Suppressor macrophage treated with lipopolysaccharide for 1 hour (primary cell): ENCODE measurements around the gene DIAPH3.
"Not testable (repeated sequence)": the region's sequence is repeated elsewhere in the genome, so short reads cannot be mapped to it uniquely, and the experiment has no call there.

Source experiments
- DNase-seq, 3 donors: peaks; one replicate each; pipeline ENCODE4 v3.0.0-alpha.2; 2020 to 2022

The DIAPH3 gene

GRCh38 chr13:60091573-60091972 is 72.2 kb downstream of the DIAPH3 start:
- DNase-seq: no peak

DNA sequence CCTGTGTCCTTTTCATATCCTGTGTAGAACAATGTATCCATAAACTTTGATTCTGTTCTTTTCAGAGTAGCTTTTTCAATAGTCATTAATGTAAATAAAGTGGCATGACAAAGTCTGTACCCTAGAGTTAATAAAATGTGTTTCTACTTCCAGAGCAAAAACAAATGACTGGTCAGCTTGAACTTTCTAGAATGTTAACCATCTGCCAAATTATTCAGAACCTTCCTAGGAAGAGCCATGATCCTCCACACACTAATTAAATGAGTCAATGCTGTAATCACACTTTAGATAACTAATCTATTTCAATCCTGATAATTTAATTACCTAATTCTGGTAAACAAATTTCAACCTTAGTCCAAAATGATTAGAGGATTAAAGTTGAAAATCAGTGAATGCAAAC is 73.2 kb downstream of the DIAPH3 start:
- no peak for DNase-seq

- not testable (repeated sequence) for DNase-seq
These were observed 79.9 kb downstream of the DIAPH3 start for GRCh38 chr13:60083780-60084179.

GRCh38 chr13:60080850-60081249 is 82.9 kb downstream of the DIAPH3 start:
- DNase-seq: no peak

- no peak for DNase-seq
These were observed 85.5 kb downstream of the DIAPH3 start for GRCh38 chr13:60078226-60078625.

DNA sequence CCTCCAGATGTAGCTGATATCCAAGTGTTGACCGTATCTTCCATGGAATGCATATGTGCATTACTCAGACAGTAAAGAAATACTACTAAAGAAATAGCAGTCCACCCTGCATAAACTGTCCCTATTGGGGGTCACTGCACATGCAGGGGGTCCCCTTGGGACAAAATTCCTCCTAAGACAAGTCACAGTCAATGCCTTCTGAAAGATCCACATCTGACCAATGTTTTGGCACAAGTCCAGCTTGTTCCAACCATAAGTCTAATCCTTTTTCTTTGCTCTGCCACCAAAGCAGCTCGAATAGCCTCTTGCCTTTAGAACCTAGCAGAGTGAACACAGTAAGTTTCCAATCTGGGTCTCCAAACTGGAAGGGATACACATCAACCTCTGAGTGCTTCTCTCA is 87.9 kb downstream of the DIAPH3 start:
- DNase-seq: no peak

DNA sequence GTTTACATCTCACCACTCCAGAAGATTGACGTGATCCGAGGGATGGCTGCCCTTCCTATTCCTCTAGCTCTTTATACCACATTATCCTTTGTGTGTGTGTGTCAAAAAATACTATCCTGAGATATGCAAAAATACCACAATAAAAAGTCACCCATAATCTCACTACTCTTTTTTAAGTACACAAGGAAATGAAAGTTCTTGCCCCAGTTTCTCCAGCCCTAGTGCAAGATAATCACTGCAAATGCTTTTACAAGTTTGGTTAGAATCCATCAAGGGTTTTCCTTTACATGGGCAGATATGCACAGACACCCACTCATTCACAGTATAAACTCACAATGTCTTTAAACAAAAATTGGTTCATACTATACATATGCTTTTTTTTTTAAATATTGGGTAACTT is 89.3 kb downstream of the DIAPH3 start:
- no peak for DNase-seq

GRCh38 chr13:60066226-60066625 is 97.5 kb downstream of the DIAPH3 start:
- no peak for DNase-seq

DNA sequence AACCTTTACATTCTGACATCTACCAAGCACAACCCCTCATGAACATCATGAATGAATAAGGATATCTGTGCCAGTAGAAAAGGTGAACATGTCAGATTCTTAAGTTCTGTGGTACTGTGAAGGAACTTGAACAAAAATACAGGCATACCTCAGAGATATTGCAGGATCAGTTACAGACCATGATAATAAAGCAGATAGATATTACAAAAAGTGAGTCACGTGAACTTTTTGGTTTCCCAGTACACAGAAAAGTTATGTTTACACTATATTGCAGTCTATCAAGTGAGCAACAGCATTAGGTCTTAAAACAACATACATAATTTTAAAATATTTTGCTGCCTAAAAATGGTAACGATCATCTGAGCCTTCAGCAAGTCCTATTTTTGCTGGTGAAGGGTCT is 101.2 kb downstream of the DIAPH3 start:
- DNase-seq: no peak

GRCh38 chr13:60061737-60062136 is 102.0 kb downstream of the DIAPH3 start:
- no peak for DNase-seq

DNA sequence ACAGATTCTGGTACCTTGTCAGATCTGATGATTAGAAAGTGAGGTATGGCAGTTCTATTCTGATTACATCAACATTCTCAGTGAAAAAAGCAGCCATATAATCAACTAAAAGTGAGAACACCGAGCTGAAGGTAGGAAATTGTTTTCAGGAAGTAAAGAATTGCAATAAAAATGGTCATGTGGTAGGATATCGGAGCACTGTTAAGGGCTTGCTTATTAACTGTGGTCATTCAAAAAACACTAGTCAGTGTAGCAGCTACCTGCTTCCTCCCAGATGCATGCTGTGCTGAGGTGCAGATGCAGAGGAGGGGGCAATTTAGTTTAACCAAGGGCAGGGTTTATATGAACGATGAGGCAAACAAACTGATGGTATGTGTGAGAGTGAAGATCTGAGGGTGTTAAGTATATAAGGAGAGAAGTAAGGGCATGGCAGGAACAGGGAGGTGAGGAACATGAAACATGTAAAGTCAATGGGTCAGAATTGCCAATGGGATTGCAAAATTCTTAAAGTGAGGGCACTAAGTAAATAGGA is 111.9 kb downstream of the DIAPH3 start:
- DNase-seq: no peak

GRCh38 chr13:60048353-60048752 is 115.4 kb downstream of the DIAPH3 start:
- DNase-seq: not testable (repeated sequence)

- no peak for DNase-seq
These were observed 115.8 kb downstream of the DIAPH3 start for GRCh38 chr13:60047918-60048317.

DNA sequence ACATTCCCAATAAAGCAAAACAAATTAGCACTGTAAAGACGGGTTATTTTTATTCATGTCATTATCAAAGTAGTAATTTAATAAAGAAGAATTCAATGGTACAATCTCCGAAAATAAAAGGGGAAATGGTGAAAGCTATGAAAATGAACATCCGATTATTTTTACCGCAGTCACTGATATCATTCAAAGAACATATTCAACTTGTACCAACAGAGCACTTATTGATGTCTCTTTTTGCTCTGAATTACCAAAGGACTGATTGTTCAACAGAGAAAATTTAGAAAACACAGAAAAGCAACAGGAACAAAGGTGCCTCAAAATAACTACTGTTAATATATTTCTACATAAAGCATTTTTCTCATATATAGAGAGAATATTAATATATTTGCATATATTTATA is 119.4 kb downstream of the DIAPH3 start:
- no peak for DNase-seq

DNA sequence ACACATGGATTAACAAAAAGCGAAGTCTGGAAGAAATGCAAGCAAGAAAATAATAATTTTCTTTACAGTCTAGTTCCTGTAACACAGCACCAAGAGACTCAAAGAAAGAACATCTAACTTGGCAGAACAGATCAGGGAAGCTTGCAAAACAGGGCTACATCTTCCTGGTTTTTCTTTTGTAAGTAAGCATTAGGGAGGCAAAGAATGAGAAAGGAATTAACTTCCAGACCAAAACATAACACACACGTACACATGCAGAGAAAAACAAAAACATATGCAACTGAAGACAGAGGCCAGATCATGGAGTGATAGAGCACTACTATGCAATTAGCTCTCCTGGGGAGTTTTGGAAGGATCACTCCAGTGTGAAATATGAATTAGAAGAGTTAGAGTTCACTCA is 120.5 kb downstream of the DIAPH3 start:
- DNase-seq: no peak

DNA sequence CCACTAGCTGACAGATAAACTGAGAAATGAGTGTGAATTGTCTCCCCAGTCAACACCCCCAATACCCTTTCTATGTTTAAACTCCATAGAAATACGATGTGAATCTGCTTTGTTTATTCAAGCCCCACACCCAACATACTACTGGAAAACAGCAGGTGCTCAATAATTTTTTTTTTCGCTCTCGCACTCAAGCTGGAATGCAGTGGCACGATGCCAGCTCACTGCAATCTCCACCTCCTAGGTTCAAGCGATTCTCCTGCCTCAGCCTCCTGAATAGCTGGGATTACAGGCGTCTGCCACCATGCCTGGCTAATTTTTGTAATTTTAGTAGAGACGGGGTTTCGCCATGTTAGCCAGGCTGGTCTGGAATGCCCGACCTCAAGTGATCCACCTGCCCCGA is 123.1 kb downstream of the DIAPH3 start:
- not testable (repeated sequence) for DNase-seq

DNA sequence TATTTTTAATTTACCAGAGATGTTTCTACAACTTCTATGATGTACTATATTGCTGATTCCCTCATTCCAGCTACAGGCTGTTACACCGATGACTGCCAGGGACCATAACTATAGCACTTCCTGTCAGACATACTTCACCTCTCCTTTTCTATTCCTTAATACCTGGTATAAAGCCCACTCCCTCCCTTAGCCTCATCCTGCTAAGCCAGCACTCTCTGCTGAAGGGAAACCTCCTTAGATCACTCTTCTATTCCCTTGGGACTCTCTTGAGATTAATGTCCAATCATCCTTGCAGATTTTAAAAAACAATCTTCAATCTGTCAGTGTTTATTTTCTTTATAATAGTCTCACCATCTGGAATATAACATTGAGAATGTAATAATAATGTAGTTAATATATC is 127.9 kb downstream of the DIAPH3 start:
- no peak for DNase-seq

GRCh38 chr13:60032851-60033250 is 130.9 kb downstream of the DIAPH3 start:
- peak; percentile 35 to 49 (median 44) for DNase-seq

- DNase-seq: peak; percentile 11 to 43 (median 38)
These were observed 135.7 kb downstream of the DIAPH3 start for GRCh38 chr13:60028021-60028420.

DNA sequence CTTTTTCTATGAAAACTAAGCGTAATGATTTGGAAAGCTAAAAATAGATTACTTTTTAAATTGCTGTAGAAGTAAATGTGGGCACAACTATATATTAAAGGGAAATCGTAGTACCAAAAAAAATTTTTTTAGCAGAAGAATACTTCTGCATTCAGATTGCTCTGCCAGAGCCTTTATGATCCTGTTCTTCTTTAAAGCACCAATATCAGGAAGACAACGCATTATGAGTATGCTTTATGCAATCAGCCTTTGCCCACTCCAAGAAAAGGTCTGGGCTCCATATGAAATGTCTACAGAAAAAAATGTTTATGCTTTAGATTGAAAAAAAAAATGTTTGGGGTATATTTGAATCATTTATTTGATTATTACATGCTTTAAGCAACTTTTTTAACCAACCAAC is 137.4 kb downstream of the DIAPH3 start:
- DNase-seq: peak; percentile 13 to 42 (median 37)

DNA sequence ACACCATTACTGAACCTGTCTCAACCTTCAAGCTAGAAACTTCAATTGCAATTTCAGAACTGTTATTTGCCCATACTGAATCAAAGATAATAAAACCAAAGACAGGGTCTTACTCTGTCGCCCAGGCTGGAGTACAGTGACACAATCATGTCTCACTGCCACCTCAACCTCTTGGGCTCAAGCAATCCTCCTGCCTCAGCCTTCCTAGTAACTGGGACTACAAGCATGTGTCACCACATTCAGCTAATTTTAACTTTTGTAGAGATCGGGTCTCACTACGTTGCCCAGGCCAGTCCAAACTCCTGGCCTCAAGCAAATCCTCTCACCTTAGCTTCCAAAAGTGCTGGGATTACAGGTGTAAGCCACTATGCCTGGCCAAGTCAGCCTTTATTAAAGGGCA is 143.4 kb downstream of the DIAPH3 start:
- no peak for DNase-seq

DNA sequence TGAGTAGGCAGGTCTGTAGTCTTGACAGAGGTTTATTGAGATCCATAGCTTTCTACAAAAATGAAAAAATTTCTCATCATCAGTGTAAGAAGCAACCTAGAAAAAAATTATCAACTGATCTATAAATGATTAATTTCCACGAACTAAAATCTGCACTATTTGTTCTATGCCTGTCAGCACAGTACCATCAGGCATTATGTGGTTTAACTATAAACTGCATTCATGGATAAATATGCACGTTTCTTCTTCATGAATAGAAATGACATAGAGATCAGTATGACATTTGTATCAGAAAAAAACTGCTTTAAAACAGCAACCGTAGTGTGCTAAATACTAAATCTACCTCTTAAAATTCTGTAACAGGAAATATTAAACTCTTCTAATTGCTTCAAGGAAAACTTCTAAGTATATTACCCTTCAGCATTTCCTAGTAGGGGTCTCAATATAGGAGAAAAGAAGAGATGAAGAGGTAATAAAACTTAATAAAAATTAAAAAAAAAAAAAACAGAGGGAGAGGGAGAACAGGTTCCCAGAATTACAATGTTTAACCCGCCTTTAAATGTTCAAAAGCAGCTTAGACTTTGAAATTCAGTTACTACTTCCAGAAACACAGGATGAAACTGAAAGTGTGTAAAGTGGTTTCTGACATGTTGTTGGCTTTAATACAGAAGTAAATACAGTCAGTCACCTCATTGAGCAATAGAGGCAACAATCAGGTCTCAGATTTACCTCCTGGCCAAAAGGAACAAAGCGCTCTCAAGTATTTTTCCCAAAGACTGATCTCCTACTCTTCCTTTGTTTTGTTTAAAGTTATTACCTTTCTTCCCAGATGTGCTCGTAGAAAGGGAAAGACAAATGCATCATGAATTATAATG is 144.4 kb downstream of the DIAPH3 start:
- peak; percentile 51 to 65 (median 64) for DNase-seq

GRCh38 chr13:60018536-60018935 is 145.2 kb downstream of the DIAPH3 start:
- DNase-seq: no peak

- no peak for DNase-seq
These were observed 147.5 kb downstream of the DIAPH3 start for GRCh38 chr13:60016229-60016628.

DNA sequence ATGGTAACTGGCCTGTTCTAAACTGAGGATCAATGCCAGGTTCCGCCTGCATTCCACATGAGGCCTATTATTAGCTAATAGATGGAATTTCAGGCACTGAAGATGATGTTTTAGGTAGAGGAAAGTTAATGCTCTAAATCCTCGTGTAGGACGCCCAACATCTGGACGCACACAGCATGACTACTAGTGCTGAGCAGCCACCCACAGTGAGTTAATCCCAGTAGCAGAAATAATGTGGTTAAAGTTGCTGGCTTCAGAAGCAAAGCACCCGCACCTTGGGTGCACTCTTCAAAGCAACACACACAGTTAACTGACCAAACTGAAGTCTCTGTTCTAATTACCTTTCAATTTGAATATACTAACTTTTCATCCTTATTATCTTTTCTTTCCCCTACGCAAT is 150.6 kb downstream of the DIAPH3 start:
- no peak for DNase-seq
